Measurements from ENCODE around the gene INHBB. TPM values are rescaled to one million over a fixed set of nuclear protein-coding genes. Genes with fewer than 3 reads are reported as not detected.
"Not testable (repeated sequence)": the region's sequence is repeated elsewhere in the genome, so short reads cannot be mapped to it uniquely, and the experiment has no call there.

The INHBB gene
- total RNA-seq, 1 donor from 2014 or later = 4.7 TPM

GRCh38 chr2:120390381-120391055 lies 44.6 kb downstream of the INHBB start:
- H3K27me3 Mint-ChIP-seq (ENCODE audit: unreplicated experiment) = peaks cover 2% of the 10 kb centered on the region
- TF ChIP-seq, protein P1, sequence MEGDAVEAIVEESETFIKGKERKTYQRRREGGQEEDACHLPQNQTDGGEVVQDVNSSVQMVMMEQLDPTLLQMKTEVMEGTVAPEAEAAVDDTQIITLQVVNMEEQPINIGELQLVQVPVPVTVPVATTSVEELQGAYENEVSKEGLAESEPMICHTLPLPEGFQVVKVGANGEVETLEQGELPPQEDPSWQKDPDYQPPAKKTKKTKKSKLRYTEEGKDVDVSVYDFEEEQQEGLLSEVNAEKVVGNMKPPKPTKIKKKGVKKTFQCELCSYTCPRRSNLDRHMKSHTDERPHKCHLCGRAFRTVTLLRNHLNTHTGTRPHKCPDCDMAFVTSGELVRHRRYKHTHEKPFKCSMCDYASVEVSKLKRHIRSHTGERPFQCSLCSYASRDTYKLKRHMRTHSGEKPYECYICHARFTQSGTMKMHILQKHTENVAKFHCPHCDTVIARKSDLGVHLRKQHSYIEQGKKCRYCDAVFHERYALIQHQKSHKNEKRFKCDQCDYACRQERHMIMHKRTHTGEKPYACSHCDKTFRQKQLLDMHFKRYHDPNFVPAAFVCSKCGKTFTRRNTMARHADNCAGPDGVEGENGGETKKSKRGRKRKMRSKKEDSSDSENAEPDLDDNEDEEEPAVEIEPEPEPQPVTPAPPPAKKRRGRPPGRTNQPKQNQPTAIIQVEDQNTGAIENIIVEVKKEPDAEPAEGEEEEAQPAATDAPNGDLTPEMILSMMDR (IDR thresholded peaks at IDR 0.05; ENCODE audit: unreplicated experiment) = no peak
- no peak overlapping the region for H3K4me3 Mint-ChIP-seq (ENCODE audit: unreplicated experiment)
- no peaks in the 10 kb centered on the region for H3K36me3 Mint-ChIP-seq (ENCODE audit: low read depth, unreplicated experiment)
- H3K4me1 Mint-ChIP-seq (ENCODE audit: unreplicated experiment) = no peaks in the 10 kb centered on the region
- no peak overlapping the region for H3K27ac Mint-ChIP-seq (ENCODE audit: unreplicated experiment)
- H3K9me3 Mint-ChIP-seq (ENCODE audit: unreplicated experiment) = no peaks in the 10 kb centered on the region
- DNase-seq (ENCODE audit: low spot score) = no peak

DNA sequence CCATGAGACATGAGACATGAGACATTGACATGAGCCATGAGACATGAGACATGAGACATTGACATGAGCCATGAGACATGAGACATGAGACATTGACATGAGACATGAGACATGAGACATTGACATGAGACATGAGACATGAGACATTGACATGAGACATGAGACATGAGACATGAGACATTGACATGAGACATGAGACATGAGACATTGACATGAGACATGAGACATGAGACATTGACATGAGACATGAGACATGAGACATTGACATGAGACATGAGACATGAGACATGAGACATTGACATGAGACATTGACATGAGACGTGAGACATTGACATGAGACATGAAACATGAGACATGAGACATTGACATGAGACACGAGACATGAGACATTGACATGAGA lies 45.4 kb downstream of the INHBB start:
- DNase-seq (ENCODE audit: low spot score); H3K27me3 Mint-ChIP-seq (ENCODE audit: unreplicated experiment); H3K27ac Mint-ChIP-seq (ENCODE audit: unreplicated experiment); H3K4me1 Mint-ChIP-seq (ENCODE audit: unreplicated experiment); H3K4me3 Mint-ChIP-seq (ENCODE audit: unreplicated experiment); H3K9me3 Mint-ChIP-seq (ENCODE audit: unreplicated experiment); H3K36me3 Mint-ChIP-seq (ENCODE audit: low read depth, unreplicated experiment): not testable (repeated sequence)

- H3K4me3 Mint-ChIP-seq (ENCODE audit: unreplicated experiment) = no peak overlapping the region
- H3K27me3 Mint-ChIP-seq (ENCODE audit: unreplicated experiment) = peaks cover under 1% of the 10 kb centered on the region
- no peak overlapping the region for H3K27ac Mint-ChIP-seq (ENCODE audit: unreplicated experiment)
- H3K36me3 Mint-ChIP-seq (ENCODE audit: low read depth, unreplicated experiment) = no peaks in the 10 kb centered on the region
- DNase-seq (ENCODE audit: low spot score) = no peak
- TF ChIP-seq, protein P1 (IDR thresholded peaks at IDR 0.05; ENCODE audit: unreplicated experiment) = no peak
- no peaks in the 10 kb centered on the region for H3K9me3 Mint-ChIP-seq (ENCODE audit: unreplicated experiment)
- H3K4me1 Mint-ChIP-seq (ENCODE audit: unreplicated experiment) = no peaks in the 10 kb centered on the region
These were observed 46.2 kb downstream of the INHBB start for GRCh38 chr2:120391911-120392665.

- Mint-ChIP-seq H3K4me1 (ENCODE audit: unreplicated experiment) (no peaks in the 10 kb centered on the region), H3K27me3 (ENCODE audit: unreplicated experiment) (peaks cover 3% of the 10 kb centered on the region), H3K36me3 (ENCODE audit: low read depth, unreplicated experiment) (no peaks in the 10 kb centered on the region), H3K4me3 (ENCODE audit: unreplicated experiment) (no peak overlapping the region), H3K27ac (ENCODE audit: unreplicated experiment) (no peak overlapping the region), H3K9me3 (ENCODE audit: unreplicated experiment) (no peaks in the 10 kb centered on the region)
- DNase-seq (ENCODE audit: low spot score) = no peak
- TF ChIP-seq, protein P1 (IDR thresholded peaks at IDR 0.05; ENCODE audit: unreplicated experiment) = no peak
These were observed 47.0 kb downstream of the INHBB start for GRCh38 chr2:120392923-120393322.

- TF ChIP-seq, protein P1 (IDR thresholded peaks at IDR 0.05; ENCODE audit: unreplicated experiment) = no peak
- Mint-ChIP-seq H3K27me3 (ENCODE audit: unreplicated experiment) (peaks cover 3% of the 10 kb centered on the region), H3K4me1 (ENCODE audit: unreplicated experiment) (no peaks in the 10 kb centered on the region), H3K36me3 (ENCODE audit: low read depth, unreplicated experiment) (no peaks in the 10 kb centered on the region), H3K4me3 (ENCODE audit: unreplicated experiment) (no peak overlapping the region), H3K27ac (ENCODE audit: unreplicated experiment) (no peak overlapping the region), H3K9me3 (ENCODE audit: unreplicated experiment) (no peaks in the 10 kb centered on the region)
- DNase-seq (ENCODE audit: low spot score) = no peak
These were observed 47.5 kb downstream of the INHBB start for GRCh38 chr2:120393456-120393855.
